ENCODE data around the gene CBX8.

The CBX8 gene

GRCh38 chr17:79842656-79843473, 46.0 kb upstream of the CBX8 start:
- in situ Hi-C loops (cut with HindIII; ENCODE audit: low sequenced_read_pairs) = no loop called here
- TF ChIP-seq CTCF (IDR thresholded peaks at IDR 0.05; ENCODE audit: low read depth, low read length) = no peak
- H3K4me3 ChIP-seq (ENCODE audit: low read depth, low read length) = peak overlapping the region; percentile 41
- no peak for DNase-seq (ENCODE audit: low read depth, low spot score)

DNA sequence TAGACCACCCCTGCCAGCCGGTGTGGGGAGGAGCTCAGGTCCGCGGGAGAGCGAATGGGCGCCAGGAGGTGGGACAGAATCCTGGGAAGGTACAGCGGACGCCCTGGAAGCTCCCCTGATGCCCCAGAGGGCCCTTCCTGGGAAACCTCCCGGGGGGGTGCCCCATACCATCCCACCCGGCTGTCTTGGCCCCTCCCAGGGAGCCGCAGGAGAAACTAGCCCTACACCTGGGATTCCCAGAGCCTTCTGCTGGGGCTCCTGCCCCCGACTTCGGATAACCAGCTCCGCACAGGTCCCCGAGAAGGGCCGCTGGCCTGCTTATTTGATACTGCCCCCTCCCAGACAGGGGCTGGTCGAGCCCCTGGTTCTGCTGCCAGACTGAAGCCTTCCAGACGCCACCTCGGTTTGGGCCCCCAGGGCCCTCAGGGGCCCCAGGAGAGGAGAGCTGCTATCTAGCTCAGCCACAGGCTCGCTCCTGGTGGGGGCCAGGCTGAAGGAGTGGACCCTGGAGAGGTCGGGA, 45.3 kb upstream of the CBX8 start:
- H3K4me3 ChIP-seq (ENCODE audit: low read depth, low read length) = no peak overlapping the region
- no peak for DNase-seq (ENCODE audit: low read depth, low spot score)
- TF ChIP-seq CTCF (IDR thresholded peaks at IDR 0.05; ENCODE audit: low read depth, low read length) = no peak
- in situ Hi-C loops (cut with HindIII; ENCODE audit: low sequenced_read_pairs) = no loop called here

GRCh38 chr17:79841369-79842135, 44.7 kb upstream of the CBX8 start:
- H3K4me3 ChIP-seq (ENCODE audit: low read depth, low read length) = no peak overlapping the region
- DNase-seq (ENCODE audit: low read depth, low spot score) = no peak
- TF ChIP-seq CTCF (IDR thresholded peaks at IDR 0.05; ENCODE audit: low read depth, low read length) = no peak
- in situ Hi-C loops (cut with HindIII; ENCODE audit: low sequenced_read_pairs) = no loop called here

- TF ChIP-seq CTCF (IDR thresholded peaks at IDR 0.05; ENCODE audit: low read depth, low read length) = no peak
- no peak for DNase-seq (ENCODE audit: low read depth, low spot score)
- in situ Hi-C loops (cut with HindIII; ENCODE audit: low sequenced_read_pairs) = no loop called here
- no peak overlapping the region for H3K4me3 ChIP-seq (ENCODE audit: low read depth, low read length)
Measured at GRCh38 chr17:79840989-79841286, 44.1 kb upstream of the CBX8 start.

- peak; percentile 25 for TF ChIP-seq CTCF (IDR thresholded peaks at IDR 0.05; ENCODE audit: low read depth, low read length)
- no peak overlapping the region for H3K4me3 ChIP-seq (ENCODE audit: low read depth, low read length)
- in situ Hi-C loops (cut with HindIII; ENCODE audit: low sequenced_read_pairs) = no loop called here
- peak; percentile 28 for DNase-seq (ENCODE audit: low read depth, low spot score)
Measured at GRCh38 chr17:79840269-79840988, 43.6 kb upstream of the CBX8 start.

Data from astrocyte of the spinal cord (primary cell).